ENCODE results near the gene OR6S1. TPM values are rescaled to one million over a fixed set of nuclear protein-coding genes. Genes with fewer than 3 reads are reported as not detected.
A peak's percentile ranks its signal among the peaks of the same experiment; 100 is the strongest.

OR6S1 gene
- total RNA-seq, 1 donor = not detected

DNA sequence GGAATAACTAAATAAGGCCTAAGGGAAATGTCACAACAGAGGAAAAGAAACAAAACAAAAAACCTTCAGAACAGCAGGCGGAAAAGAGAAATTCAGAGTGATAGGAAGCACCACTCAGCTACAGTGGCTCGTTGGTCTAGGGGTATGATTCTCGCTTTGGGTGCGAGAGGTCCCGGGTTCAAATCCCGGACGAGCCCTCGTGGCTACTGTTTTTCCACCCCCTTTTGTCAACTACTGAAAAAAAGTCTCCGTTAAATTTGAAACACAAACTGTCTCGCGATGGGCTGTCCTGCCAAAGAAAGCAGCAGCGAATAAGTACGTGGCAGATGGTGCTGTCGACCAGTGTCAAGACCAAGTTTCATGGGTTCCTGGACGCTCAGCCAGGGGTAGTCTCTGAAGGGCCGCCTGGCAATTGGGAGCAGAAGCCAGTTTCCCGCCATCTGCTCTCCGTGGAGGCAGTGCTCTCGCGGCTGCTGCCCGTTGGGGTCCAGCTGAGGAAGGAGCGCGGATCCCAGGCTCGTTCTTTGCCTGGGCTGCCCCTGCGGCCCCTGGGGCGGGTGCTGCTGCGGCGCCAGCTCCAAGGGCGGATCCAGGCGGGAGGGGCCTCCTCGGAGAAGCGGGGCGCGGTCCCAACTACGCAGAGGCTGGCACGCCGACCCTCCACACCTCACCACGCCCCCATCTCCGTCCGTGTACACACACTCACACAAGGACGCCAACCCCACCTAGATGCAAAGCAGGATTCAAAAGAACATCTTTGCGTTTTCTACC, 42.6 kb upstream of the OR6S1 start, which contains the start of gene RNASE4:
Gene RNASE4, plus strand, starts transcription at position 670 of the 771 bp plus-strand sequence. CDS start 14,812 bp downstream, outside the sequence.
- H3K9me3 ChIP-seq (ENCODE audit: low read depth, low read length) = no peaks in the 10 kb centered on the region
- no peaks in the 10 kb centered on the region for H3K27me3 ChIP-seq (ENCODE audit: insufficient read depth, low read length)
- peak within 1 kb of the TSS; percentile 88 for H3K4me2 ChIP-seq (ENCODE audit: insufficient read depth, low read length)
- H3K79me2 ChIP-seq (ENCODE audit: insufficient read depth, low read length) = no peaks in the 10 kb centered on the region
- H3K4me3 ChIP-seq (ENCODE audit: insufficient read depth, low read length) = peak within 1 kb of the TSS; percentile 97
- peak; percentile 89 for DNase-seq (ENCODE audit: insufficient read length, low spot score, missing footprints)
- TF ChIP-seq, protein P1, sequence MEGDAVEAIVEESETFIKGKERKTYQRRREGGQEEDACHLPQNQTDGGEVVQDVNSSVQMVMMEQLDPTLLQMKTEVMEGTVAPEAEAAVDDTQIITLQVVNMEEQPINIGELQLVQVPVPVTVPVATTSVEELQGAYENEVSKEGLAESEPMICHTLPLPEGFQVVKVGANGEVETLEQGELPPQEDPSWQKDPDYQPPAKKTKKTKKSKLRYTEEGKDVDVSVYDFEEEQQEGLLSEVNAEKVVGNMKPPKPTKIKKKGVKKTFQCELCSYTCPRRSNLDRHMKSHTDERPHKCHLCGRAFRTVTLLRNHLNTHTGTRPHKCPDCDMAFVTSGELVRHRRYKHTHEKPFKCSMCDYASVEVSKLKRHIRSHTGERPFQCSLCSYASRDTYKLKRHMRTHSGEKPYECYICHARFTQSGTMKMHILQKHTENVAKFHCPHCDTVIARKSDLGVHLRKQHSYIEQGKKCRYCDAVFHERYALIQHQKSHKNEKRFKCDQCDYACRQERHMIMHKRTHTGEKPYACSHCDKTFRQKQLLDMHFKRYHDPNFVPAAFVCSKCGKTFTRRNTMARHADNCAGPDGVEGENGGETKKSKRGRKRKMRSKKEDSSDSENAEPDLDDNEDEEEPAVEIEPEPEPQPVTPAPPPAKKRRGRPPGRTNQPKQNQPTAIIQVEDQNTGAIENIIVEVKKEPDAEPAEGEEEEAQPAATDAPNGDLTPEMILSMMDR (IDR thresholded peaks at IDR 0.05; ENCODE audit: extremely low read depth, low read depth, low read length) = no peak
- peak within 1 kb of the TSS; percentile 99 for H3K27ac ChIP-seq (ENCODE audit: low read depth, low read length)
- peaks cover 27% of the 10 kb centered on the region for H3K4me1 ChIP-seq (ENCODE audit: insufficient read depth, low read length)
- peak within 1 kb of the TSS; percentile 98 for H2AFZ ChIP-seq (ENCODE audit: low read length)
- H4K20me1 ChIP-seq (ENCODE audit: insufficient read depth, low read length) = no peaks in the 10 kb centered on the region
- H3K36me3 ChIP-seq (ENCODE audit: insufficient read depth, low read length) = no peaks in the 10 kb centered on the region

DNA sequence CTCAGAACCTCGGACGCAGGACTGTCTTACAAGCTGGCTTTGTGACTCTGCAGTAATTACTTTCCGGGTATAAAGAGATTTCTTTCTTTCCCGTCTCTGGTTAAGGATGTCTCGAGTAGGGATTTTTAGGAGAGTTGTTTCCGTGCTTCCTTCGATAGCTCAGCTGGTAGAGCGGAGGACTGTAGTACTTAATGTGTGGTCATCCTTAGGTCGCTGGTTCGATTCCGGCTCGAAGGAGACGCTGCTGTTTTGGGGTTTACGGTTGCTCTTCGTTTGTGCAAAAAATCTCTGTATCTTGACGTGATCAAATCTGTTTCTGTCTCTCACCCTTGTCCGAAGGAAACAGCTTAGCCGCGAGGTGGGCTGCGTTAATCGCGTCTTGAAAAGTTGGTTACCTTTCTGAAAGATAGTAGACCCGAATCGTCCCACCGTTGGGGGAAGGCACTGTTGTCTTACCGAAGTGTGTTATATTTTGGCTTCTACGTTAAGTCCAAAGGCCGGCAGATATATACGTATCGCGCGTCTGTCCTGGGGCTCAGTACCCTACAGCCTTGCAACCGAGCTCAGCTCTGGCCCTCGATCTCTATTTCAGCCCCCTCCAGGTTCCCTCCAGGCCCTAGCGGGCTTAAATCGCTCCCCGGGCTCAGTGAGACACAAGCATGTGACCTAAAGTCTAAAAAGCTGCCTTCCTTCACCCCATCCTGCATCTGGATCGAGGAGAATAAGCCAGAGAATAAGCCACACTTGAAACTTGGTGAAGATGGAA, 41.8 kb upstream of the OR6S1 start:
- Histone ChIP-seq H3K4me2 (ENCODE audit: insufficient read depth, low read length) (peak overlapping the region; percentile 88), H2AFZ (ENCODE audit: low read length) (peak overlapping the region; percentile 98), H3K27me3 (ENCODE audit: insufficient read depth, low read length) (no peaks in the 10 kb centered on the region), H3K9me3 (ENCODE audit: low read depth, low read length) (no peaks in the 10 kb centered on the region), H3K79me2 (ENCODE audit: insufficient read depth, low read length) (no peaks in the 10 kb centered on the region), H3K36me3 (ENCODE audit: insufficient read depth, low read length) (no peaks in the 10 kb centered on the region), H4K20me1 (ENCODE audit: insufficient read depth, low read length) (no peaks in the 10 kb centered on the region), H3K4me1 (ENCODE audit: insufficient read depth, low read length) (peaks cover 27% of the 10 kb centered on the region), H3K4me3 (ENCODE audit: insufficient read depth, low read length) (peak overlapping the region; percentile 97), H3K27ac (ENCODE audit: low read depth, low read length) (peak overlapping the region; percentile 99)
- TF ChIP-seq, protein P1 (IDR thresholded peaks at IDR 0.05; ENCODE audit: extremely low read depth, low read depth, low read length) = no peak
- DNase-seq (ENCODE audit: insufficient read length, low spot score, missing footprints) = peak; percentile 77

DNA sequence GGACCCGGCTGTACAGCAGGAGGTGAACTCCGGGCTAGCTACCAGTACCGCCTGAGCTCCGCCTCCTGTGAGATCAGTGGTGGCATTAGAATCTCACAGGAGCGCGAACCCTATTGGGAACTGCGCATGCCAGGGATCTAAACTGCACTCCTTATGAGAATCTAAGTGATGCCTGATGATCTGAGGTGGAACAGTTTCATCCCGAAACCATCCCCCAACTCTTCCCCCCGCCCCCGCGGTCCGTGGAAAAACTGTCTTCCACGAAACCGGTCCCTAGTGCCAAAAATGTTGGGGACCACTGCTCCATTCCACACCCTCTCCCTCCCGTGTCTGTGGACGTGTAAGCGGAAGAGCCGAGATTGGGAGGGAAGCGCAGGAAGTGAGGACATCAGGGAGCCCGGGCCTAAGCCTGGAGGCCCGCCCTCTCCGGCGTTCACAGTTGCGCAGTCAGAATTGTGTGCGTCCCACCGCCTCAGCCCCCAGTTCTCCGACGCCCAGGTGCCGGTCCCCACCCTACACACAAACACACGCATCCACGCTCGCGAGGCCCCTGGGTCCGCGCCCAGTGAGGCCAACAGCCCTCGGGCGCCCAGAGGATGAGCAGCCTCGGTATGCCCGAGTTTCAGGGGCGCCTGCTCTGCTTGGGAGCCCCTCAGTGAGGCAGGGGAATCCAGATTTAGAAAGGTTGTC, 41.1 kb upstream of the OR6S1 start:
- Histone ChIP-seq H3K4me2 (ENCODE audit: insufficient read depth, low read length) (peak overlapping the region; percentile 88), H3K27me3 (ENCODE audit: insufficient read depth, low read length) (no peaks in the 10 kb centered on the region), H3K79me2 (ENCODE audit: insufficient read depth, low read length) (no peaks in the 10 kb centered on the region), H3K4me3 (ENCODE audit: insufficient read depth, low read length) (peak overlapping the region; percentile 97), H3K9me3 (ENCODE audit: low read depth, low read length) (no peaks in the 10 kb centered on the region), H3K36me3 (ENCODE audit: insufficient read depth, low read length) (no peaks in the 10 kb centered on the region), H2AFZ (ENCODE audit: low read length) (peak overlapping the region; percentile 98), H3K4me1 (ENCODE audit: insufficient read depth, low read length) (peaks cover 27% of the 10 kb centered on the region), H4K20me1 (ENCODE audit: insufficient read depth, low read length) (no peaks in the 10 kb centered on the region), H3K27ac (ENCODE audit: low read depth, low read length) (peak overlapping the region; percentile 99)
- TF ChIP-seq, protein P1 (IDR thresholded peaks at IDR 0.05; ENCODE audit: extremely low read depth, low read depth, low read length) = no peak
- peak; percentile 80 for DNase-seq (ENCODE audit: insufficient read length, low spot score, missing footprints)

Data from osteoblast (primary cell).